HG03442 (cell line): ENCODE measurements around the gene AMZ1.

Source experiments
- ATAC-seq: cut with Tn5 transposase; IDR thresholded peaks from one replicate; pipeline ENCODE4 v1.9.1; 2021; ENCODE audit warnings: mild to moderate bottlenecking, moderate library complexity; ENCODE audit not compliant: unreplicated experiment

The AMZ1 gene

GRCh38 chr7:2687881-2688318 is at the start of gene AMZ1:
AMZ1 (plus strand) TSS chr7:2688202; CDS start chr7:2700452, 12,250 bp downstream.
- ATAC-seq = no peak

- no peak for ATAC-seq
These were observed 49.6 kb upstream of the AMZ1 start for GRCh38 chr7:2638224-2638991.

DNA sequence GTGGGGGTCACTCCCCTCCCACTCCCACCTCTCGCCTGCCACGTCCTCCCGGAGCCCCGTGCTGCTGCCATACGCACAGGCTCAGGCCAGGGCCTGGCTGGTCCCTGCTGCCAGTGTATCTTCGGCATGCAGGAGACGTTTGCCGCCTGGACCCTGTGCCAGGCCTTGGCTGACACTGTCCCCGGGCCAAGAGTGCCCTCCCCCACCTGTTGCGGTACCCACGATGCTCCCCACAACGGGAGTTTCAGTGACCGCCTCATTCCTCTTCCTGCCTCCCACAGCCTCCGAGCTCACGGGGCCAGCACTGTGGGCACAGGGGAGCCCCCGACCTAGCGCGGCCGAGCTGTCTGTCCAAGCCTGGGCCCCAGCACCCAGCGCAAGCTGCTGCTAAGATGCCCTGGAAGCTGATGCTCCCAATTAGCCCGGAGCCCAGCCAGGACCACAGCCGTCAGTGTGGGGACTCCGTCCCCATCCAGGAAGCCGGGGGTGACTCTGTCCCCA is 48.8 kb upstream of the AMZ1 start:
- ATAC-seq = no peak

DNA sequence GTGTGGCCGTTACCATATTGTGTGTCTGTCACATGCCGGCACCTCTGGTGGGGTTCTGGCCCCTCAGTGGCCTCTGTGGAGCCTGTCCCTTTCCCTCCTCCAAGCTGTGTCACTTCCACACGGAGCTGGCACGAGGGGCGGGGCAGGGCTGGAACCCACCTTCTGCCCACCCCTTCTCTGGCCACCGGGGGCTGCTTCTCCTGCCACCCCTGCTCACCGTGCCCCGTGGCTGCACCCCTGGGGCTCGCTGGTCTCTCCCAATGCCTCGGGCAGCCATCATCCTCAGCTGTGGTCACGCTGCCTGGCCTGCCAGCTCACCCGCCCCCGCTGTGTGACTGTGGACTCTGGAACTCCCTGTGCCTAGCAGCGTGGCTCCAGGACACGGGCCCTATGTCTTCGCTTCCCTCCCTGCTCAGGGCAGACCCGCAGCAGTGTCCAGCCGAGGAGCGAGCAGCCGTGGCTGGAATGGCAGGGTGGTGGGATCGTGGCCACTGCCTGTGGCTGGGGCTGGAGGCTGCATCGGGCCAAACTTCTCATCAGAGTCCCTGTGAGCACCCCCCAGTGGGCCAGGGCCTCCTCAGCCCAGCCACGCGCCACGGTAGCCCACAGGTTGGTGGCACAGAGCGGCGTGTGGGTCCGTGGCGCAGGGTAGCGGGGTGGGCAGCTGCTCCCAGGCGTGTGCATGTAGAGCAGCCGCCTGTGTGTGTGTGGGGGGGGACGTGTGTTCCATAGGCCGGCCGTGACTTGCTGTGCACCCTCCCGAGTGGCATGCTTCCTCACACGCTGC is 48.1 kb upstream of the AMZ1 start:
- ATAC-seq = no peak

- ATAC-seq = no peak
These were observed 47.5 kb upstream of the AMZ1 start for GRCh38 chr7:2640482-2640830.

GRCh38 chr7:2640846-2641316 is 47.1 kb upstream of the AMZ1 start:
- no peak for ATAC-seq

DNA sequence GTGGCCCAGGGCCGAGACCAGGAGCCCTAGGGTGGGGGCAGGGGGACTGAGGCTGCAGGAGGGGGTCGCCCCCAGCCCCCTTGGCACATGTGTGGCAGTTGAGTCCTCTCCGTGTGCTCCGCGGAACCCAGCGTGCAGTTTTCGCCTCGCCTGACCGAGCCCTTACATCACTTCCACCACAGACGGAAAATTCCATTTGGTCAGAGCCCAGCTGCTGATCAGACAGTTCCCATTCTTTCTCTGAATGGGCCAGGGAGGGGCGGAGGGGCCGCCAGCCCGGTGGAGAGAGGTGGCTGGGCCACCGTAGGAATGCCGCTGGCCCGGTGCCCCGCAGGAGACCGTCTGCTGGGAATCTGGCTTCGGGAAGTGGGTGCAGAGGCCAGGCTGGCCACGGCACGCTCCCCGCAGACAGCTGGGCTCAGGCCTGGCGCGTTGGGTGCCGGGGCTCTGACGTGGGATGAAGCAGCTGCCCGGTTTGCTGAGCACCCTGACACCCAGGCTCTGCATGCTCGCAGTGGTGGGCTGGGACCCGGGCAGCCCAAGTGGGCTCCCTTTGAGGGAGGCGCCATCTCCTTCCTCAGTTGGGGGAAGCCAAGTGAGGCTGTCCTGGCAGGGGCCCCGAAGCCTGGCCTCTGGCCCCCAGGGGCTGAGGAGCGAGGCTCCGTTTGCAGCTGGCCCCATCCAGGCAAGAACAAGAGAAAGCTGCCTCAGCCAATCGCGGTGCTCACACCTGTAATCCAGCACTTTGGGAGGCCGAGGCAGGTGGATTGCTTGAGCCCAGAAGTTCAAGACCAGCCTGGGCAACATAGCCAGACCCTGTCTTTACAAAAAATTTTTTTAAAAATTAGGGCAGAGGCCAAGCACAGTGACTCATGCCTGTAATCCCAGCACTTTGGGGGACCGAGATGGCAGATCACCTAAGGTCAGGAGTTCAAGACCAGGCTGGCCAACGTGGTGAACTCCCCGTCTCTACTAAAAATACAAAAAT is 46.3 kb upstream of the AMZ1 start:
- no peak for ATAC-seq

GRCh38 chr7:2643386-2644219 is 44.4 kb upstream of the AMZ1 start:
- no peak for ATAC-seq

DNA sequence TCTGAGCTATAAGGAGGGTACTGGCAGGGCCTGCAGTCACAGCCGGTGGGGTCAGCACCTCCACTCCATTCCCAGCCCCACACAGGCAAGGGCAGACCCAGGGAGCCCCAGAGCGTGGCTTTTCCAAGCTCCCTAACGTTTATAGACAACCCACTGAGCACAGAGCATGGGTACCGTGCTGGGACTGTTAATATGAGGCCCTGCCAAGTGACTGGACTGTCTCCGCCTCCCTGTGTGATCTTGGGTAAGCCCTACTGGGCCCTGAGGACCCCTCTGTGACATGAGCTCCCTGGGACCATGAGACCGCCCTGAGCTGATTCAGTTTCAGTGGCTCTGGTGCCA is 43.8 kb upstream of the AMZ1 start:
- no peak for ATAC-seq

DNA sequence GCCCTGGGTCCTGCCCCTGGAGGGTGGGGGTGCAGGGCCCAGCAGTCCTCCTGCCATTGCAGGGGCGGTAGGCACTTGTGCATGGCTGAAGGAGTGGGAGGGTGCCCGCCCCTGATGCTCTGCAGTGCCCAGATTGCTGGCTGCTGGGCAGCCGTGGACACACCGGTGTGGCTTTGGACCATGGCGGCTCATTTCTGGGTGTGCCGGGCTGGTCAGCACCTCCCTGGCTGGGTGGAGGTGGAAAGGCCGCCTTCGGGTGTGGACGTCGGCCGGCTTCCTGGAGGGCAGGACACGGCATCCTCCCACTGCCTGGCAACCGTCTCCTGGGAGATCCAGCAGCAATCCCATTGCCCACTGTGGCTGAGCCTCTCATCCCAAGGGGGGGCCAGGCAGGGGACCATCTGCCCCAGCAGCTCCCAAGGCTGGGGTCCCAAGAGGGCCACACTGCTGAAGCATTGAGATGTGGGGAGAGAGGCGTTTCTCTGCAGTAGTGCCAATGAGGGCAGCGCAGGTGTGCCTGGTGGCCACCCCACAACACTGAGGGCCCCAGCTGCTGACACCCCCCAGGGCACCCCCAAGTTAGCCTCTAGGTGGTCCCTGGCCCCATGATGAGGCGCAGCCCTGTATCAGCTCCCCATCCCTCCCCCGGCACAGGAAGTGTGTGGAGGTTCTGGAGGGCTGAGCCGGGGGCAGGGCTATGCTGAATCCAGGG is 43.3 kb upstream of the AMZ1 start:
- ATAC-seq = peak; percentile 23

GRCh38 chr7:2645274-2645868 is 42.6 kb upstream of the AMZ1 start:
- peak; percentile 46 for ATAC-seq

GRCh38 chr7:2646336-2646679 is 41.7 kb upstream of the AMZ1 start:
- ATAC-seq = no peak

GRCh38 chr7:2646680-2647571 is 41.1 kb upstream of the AMZ1 start:
- ATAC-seq = no peak

DNA sequence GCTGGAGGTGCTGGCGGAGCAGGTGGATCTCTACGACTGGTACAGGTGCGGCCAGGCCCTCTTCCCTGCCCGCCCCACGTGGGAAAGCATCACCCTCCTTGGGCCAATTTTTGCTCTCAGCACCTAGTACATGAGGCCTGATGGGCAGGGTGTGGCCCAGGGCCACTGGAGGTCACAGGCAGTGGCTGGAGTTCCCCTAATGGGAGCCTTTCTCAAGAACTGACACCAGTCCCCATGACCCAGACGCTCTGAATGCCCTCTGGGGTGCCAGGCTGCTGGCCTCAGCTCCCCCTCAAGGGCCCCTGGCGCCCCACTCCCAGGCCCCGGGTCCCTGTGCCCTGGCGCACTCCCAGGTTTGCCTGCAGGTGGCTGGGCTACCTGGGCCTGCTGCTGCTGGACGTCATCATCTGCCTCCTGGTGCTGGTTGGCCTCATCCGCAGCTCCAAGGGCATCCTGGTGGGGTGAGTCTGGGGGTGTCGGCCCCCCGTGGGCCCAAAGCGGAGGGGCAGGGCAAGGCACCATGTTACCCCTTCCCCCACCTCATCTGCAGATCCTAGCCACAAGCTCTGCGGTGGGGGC is 40.3 kb upstream of the AMZ1 start:
- ATAC-seq = no peak

GRCh38 chr7:2649139-2649838 is 38.7 kb upstream of the AMZ1 start:
- no peak for ATAC-seq

GRCh38 chr7:2649991-2650390 is 38.0 kb upstream of the AMZ1 start:
- no peak for ATAC-seq

GRCh38 chr7:2650451-2650850 is 37.6 kb upstream of the AMZ1 start:
- ATAC-seq = no peak
